Endothelial cell of umbilical vein (primary cell): ENCODE data around the gene BCAS3. TPM values are rescaled to one million over a fixed set of nuclear protein-coding genes. Genes with fewer than 3 reads are reported as not detected.

Experiments used
- BruUV-seq: library from RNA; stranded (reverse); fragments of 400-500 nt; replicated peaks from 2 replicates; lab custom pipeline; 2021; lab: Mats Ljungman, UMichigan
- CTCF ChIA-PET: fragments of 300-600, 350-600 bp; sonication (Branson Sonifier 250); formaldehyde crosslinking; loops from one replicate; lab custom pipeline; 2021; ENCODE audit warnings: antibody characterized with exemption, inconsistent platforms; lab: Charles Lee
- POLR2A ChIA-PET: fragments of 300-600, 350-600 bp; sonication (Branson Sonifier 250); formaldehyde crosslinking; loops from one replicate; lab custom pipeline; 2021; ENCODE audit warnings: antibody characterized with exemption, inconsistent platforms; lab: Charles Lee
- DNase-seq: peaks from one replicate; pipeline ENCODE4 v3.0.0-alpha.2; 2011; ENCODE audit warnings: low read depth, low spot score
- FAIRE-seq: peaks from 2 replicates; lab custom pipeline; 2011; peaks lifted over from hg19 to GRCh38; lab: Jason Lieb, UNC
- H2AFZ ChIP-seq: 2 replicates; pipeline ENCODE4 v1.6.0; 2012; ENCODE audit warnings: low read depth, low read length, control low read depth, inconsistent platforms
- H3K27ac ChIP-seq: 2 replicates; pipeline ENCODE4 v1.5.1; 2011; ENCODE audit warnings: low read depth, mild to moderate bottlenecking, control low read depth, low read length, moderate library complexity; ENCODE audit not compliant: insufficient read depth
- H3K27me3 ChIP-seq, 2 experiments: 2 replicates each; pipeline versions ENCODE4 v1.6.0 to v1.6.1; 2011; ENCODE audit warnings: low read length in 2 of 2, mixed read lengths in 1 of 2; ENCODE audit not compliant: control insufficient read depth in 2 of 2, insufficient read depth in 2 of 2
- H3K36me3 ChIP-seq, 2 experiments: 2 replicates in 1 of 2; 3 replicates in 1 of 2; pipeline ENCODE4 v1.5.1; 2011; ENCODE audit warnings: low read length in 2 of 2, mild to moderate bottlenecking in 1 of 2, moderate library complexity in 1 of 2; ENCODE audit not compliant: control insufficient read depth in 2 of 2, insufficient read depth in 2 of 2; ENCODE audit errors: extremely low read depth in 1 of 2
- H3K4me1 ChIP-seq: 3 replicates; pipeline ENCODE4 v1.5.1; 2011; ENCODE audit warnings: mild to moderate bottlenecking, low read length; ENCODE audit not compliant: control insufficient read depth, insufficient read depth; ENCODE audit errors: extremely low read depth
- H3K4me2 ChIP-seq: 2 replicates; pipeline ENCODE4 v1.6.1; 2011; ENCODE audit warnings: low read length, control low read depth, mixed read lengths; ENCODE audit not compliant: insufficient read depth
- H3K4me3 ChIP-seq, 3 experiments: fragments of 200-600 bp in 1 of 3; sonication (generic), shearing (Covaris generic) in 1 of 3; replicated peaks in 1 of 3; 2 replicates each; pipeline ENCODE4 v1.5.1; 2011 to 2016; ENCODE audit warnings: control low read depth in 3 of 3, low read length in 3 of 3, mild to moderate bottlenecking in 2 of 3, inconsistent platforms in 1 of 3, low read depth in 1 of 3, moderate library complexity in 1 of 3; ENCODE audit not compliant: insufficient read depth in 1 of 3
- H3K79me2 ChIP-seq: 2 replicates; pipeline ENCODE4 v1.6.0; 2012; ENCODE audit warnings: low read length, inconsistent platforms; ENCODE audit not compliant: control insufficient read depth, insufficient read depth
- H3K9ac ChIP-seq: replicated peaks from 2 replicates; pipeline ENCODE3; 2011; ENCODE audit warnings: low read length, control low read depth; ENCODE audit not compliant: insufficient read depth; ENCODE audit errors: extremely low read depth
- H3K9me1 ChIP-seq: replicated peaks from 3 replicates; pipeline ENCODE4 v1.6.0; 2011; ENCODE audit warnings: mild to moderate bottlenecking, low read length; ENCODE audit not compliant: control insufficient read depth, insufficient read depth; ENCODE audit errors: extremely low read depth
- H3K9me3 ChIP-seq: replicated peaks from 2 replicates; pipeline ENCODE4 v1.5.1; 2012; ENCODE audit warnings: low read length, inconsistent platforms; ENCODE audit not compliant: control insufficient read depth, insufficient read depth
- H4K20me1 ChIP-seq: replicated peaks from 2 replicates; pipeline ENCODE3; 2011; ENCODE audit warnings: mild to moderate bottlenecking, low read length; ENCODE audit not compliant: control insufficient read depth, insufficient read depth; ENCODE audit errors: extremely low read depth
- CTCF ChIP-seq, 2 donors: IDR thresholded peaks; 1 replicate in 1 of 2; 2 replicates in 1 of 2; pipeline ENCODE4 v1.5.1; 2011; ENCODE audit warnings: low read length in 2 of 2, mild to moderate bottlenecking in 2 of 2, moderate library complexity in 2 of 2, control low read depth in 1 of 2, inconsistent platforms in 1 of 2, low read depth in 1 of 2; ENCODE audit not compliant: insufficient read depth in 1 of 2; ENCODE audit errors: extremely low read depth in 1 of 2
- EZH2 ChIP-seq: IDR thresholded peaks from 2 replicates; pipeline ENCODE4 v1.6.1; 2012; ENCODE audit warnings: borderline replicate concordance, low read depth, mild to moderate bottlenecking, moderate library complexity, low read length, inconsistent platforms; ENCODE audit not compliant: severe bottlenecking
- FOS ChIP-seq: IDR thresholded peaks from 2 replicates; pipeline ENCODE4 v1.6.1; 2011; ENCODE audit warnings: mild to moderate bottlenecking, low read length, moderate library complexity, borderline replicate concordance; ENCODE audit not compliant: insufficient read depth
- GATA2 ChIP-seq: IDR thresholded peaks from 2 replicates; pipeline ENCODE4 v1.7.0; 2011; ENCODE audit warnings: low read depth, mild to moderate bottlenecking, moderate library complexity, mixed read lengths, low read length; ENCODE audit not compliant: insufficient read length, insufficient read depth
- JUN ChIP-seq: IDR thresholded peaks from 2 replicates; pipeline ENCODE4 v1.6.1; 2011; ENCODE audit warnings: borderline replicate concordance, low read depth; ENCODE audit not compliant: insufficient read length, insufficient read depth
- MYC ChIP-seq: IDR thresholded peaks from one replicate; pipeline ENCODE4 v1.6.1; 2011; ENCODE audit warnings: mild to moderate bottlenecking, low read depth, low read length
- POLR2A ChIP-seq: IDR thresholded peaks from 2 replicates; pipeline ENCODE4 v1.6.1; 2012; ENCODE audit warnings: low read depth, mild to moderate bottlenecking, control low read depth, low read length
- POLR2AphosphoS5 ChIP-seq: IDR thresholded peaks from 2 replicates; pipeline ENCODE4 v1.6.1; 2012; ENCODE audit warnings: low read depth, mild to moderate bottlenecking, control low read depth, low read length, moderate library complexity; ENCODE audit not compliant: insufficient read depth
- dilution Hi-C: fragments of 300-500 bp; cut with MboI; formaldehyde crosslinking; loops from one replicate; pipeline ENCODE4 v1.15.0; 2019; ENCODE audit warnings: low sequenced_read_pairs; ENCODE audit not compliant: extremely low pct_ligation_motif_present
- intact Hi-C: fragments of 100-400 bp; cut with micrococcal nuclease; formaldehyde crosslinking; loops from one replicate; pipeline ENCODE4 v1.10.0; 2022
- polyA plus RNA-seq, 4 experiments: library from polyadenylated mRNA; depleted of rRNA in 3 of 4; stranded (reverse) in 3 of 4; unstranded in 1 of 4; fragments of >200 nt; gene quantifications; 2 replicates each; pipeline versions ENCODE4 v1.2.1 to v1.2.3, GENCODE V29; 2011 to 2012; ENCODE audit warnings: missing spikeins in 1 of 4
- total RNA-seq: library from RNA; stranded (reverse); gene quantifications from 2 replicates; pipeline ENCODE4 v1.2.3, GENCODE V29; 2021
- TF ChIP-seq, protein P1 (sequence below): IDR thresholded peaks from 2 replicates; pipeline ENCODE4 v1.6.1; 2011; ENCODE audit not compliant: insufficient read depth, insufficient read length

Gene BCAS3
- total and polyA plus RNA-seq, 2 donors (not counting 3 experiments of a cell fraction or from before 2014, with no cell fraction given) = 8.2 to 16.0 TPM

DNA sequence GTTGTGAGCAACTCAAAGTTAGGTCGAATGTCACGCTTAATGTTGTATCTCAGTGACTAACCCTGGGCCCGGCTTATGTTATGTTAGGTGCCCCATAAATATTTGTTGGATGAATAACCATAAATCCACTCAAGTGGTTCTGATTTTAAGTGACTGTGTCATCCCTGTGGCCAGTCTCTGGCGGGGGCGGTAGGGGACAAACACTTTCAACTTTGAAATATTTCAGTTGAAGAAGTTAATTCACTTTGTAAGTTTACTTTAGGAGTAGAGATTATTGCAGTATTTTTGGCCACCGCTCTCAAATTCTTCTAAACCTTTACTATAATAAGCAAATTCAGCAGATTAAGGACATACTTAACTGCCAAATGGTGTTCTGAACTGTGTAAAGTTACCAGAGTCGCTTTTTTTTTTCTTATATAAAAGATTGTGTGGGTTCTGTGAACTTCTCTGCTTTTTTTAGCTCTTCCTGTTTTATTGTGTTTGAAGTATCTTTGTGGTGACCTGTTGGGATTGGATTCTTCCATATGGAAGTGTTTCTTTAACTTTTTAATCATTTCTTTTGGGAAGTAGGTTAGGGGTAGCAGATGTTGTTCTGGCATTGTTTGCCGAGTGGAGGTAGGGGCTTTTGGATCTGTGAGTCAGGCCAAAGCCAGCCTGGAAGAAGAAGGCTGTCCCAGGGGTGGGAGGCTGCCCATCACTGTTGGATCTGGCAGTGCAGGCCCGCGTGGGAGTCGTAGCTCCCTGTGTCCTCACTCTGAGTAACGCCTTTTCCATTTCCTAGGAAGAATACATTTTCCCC lies 660.5 kb downstream of the BCAS3 start:
- ChIA-PET CTCF (interaction anchor here (0.9 kb wide), 1 partner anchor 8 kb away, joined by 3 read pairs; no protein-coding TSS in a partner anchor), POLR2A (no interaction called here)
- no peaks in the 10 kb centered on the region for H3K9me3 ChIP-seq
- BruUV-seq = no TSS peak
- no peaks in the 10 kb centered on the region for H3K9me1 ChIP-seq
- no peak overlapping the region for H3K4me2 ChIP-seq
- H3K36me3 ChIP-seq = no peaks in the 10 kb centered on the region
- intact Hi-C loops (no loop called here), dilution Hi-C loops (no loop called here)
- TF ChIP-seq POLR2AphosphoS5 (no peak), POLR2A (no peak), GATA2 (no peak), EZH2 (no peak), FOS (no peak), JUN (no peak), CTCF (IDR thresholded peaks at IDR 0.05; ENCODE audit: extremely low read depth in 1 of 2, insufficient read depth in 1 of 2, low read depth in 1 of 2, low read length in 2 of 2) (no peak), MYC (no peak)
- TF ChIP-seq, protein P1, sequence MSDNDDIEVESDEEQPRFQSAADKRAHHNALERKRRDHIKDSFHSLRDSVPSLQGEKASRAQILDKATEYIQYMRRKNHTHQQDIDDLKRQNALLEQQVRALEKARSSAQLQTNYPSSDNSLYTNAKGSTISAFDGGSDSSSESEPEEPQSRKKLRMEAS = no peak
- FAIRE-seq = no peak
- H3K27ac ChIP-seq = no peak overlapping the region
- no peak overlapping the region for H3K9ac ChIP-seq
- H2AFZ ChIP-seq = no peak overlapping the region
- DNase-seq = no peak
- no peaks in the 10 kb centered on the region for H4K20me1 ChIP-seq
- no peaks in the 10 kb centered on the region for H3K79me2 ChIP-seq
- H3K4me3 ChIP-seq = no peak overlapping the region
- H3K4me1 ChIP-seq = peaks cover 7% of the 10 kb centered on the region
- H3K27me3 ChIP-seq = peaks cover 4 to 29% of the 10 kb centered on the region in 2 experiments
